ENCODE data around the gene CACNA2D3.
A peak's percentile ranks its signal among the peaks of the same experiment; 100 is the strongest.

Gene CACNA2D3

GRCh38 chr3:54341811-54342210 lies 219.5 kb downstream of the CACNA2D3 start:
- DNase-seq (ENCODE audit: low read depth) = no peak

- no peak for DNase-seq (ENCODE audit: low read depth)
Observed at GRCh38 chr3:54342676-54343075, 220.3 kb downstream of the CACNA2D3 start.

- DNase-seq (ENCODE audit: low read depth) = no peak
Observed at GRCh38 chr3:54343495-54343894, 221.1 kb downstream of the CACNA2D3 start.

- no peak for DNase-seq (ENCODE audit: low read depth)
Observed at GRCh38 chr3:54344601-54345231, 222.4 kb downstream of the CACNA2D3 start.

- no peak for DNase-seq (ENCODE audit: low read depth)
Observed at GRCh38 chr3:54345847-54346375, 223.6 kb downstream of the CACNA2D3 start.

- DNase-seq (ENCODE audit: low read depth) = no peak
Observed at GRCh38 chr3:54347060-54347459, 224.7 kb downstream of the CACNA2D3 start.

- no peak for DNase-seq (ENCODE audit: low read depth)
Observed at GRCh38 chr3:54347933-54348332, 225.6 kb downstream of the CACNA2D3 start.

GRCh38 chr3:54349231-54349652 lies 226.9 kb downstream of the CACNA2D3 start:
- no peak for DNase-seq (ENCODE audit: low read depth)

- no peak for DNase-seq (ENCODE audit: low read depth)
Observed at GRCh38 chr3:54349691-54350090, 227.3 kb downstream of the CACNA2D3 start.

GRCh38 chr3:54353546-54353945 lies 231.2 kb downstream of the CACNA2D3 start:
- DNase-seq (ENCODE audit: low read depth) = no peak

GRCh38 chr3:54353946-54354345 lies 231.6 kb downstream of the CACNA2D3 start:
- DNase-seq (ENCODE audit: low read depth) = no peak

- no peak for DNase-seq (ENCODE audit: low read depth)
Observed at GRCh38 chr3:54355800-54356199, 233.4 kb downstream of the CACNA2D3 start.

- DNase-seq (ENCODE audit: low read depth) = peak; percentile 12
Observed at GRCh38 chr3:54356261-54357045, 234.1 kb downstream of the CACNA2D3 start.

- no peak for DNase-seq (ENCODE audit: low read depth)
Observed at GRCh38 chr3:54357301-54357700, 234.9 kb downstream of the CACNA2D3 start.

GRCh38 chr3:54358316-54358715 lies 236.0 kb downstream of the CACNA2D3 start:
- DNase-seq (ENCODE audit: low read depth) = peak; percentile 3

- no peak for DNase-seq (ENCODE audit: low read depth)
Observed at GRCh38 chr3:54358969-54359694, 236.8 kb downstream of the CACNA2D3 start.

- no peak for DNase-seq (ENCODE audit: low read depth)
Observed at GRCh38 chr3:54360320-54360719, 238.0 kb downstream of the CACNA2D3 start.

- no peak for DNase-seq (ENCODE audit: low read depth)
Observed at GRCh38 chr3:54361746-54362283, 239.5 kb downstream of the CACNA2D3 start.

- DNase-seq (ENCODE audit: low read depth) = no peak
Observed at GRCh38 chr3:54366007-54366750, 243.8 kb downstream of the CACNA2D3 start.

GRCh38 chr3:54366839-54367238 lies 244.5 kb downstream of the CACNA2D3 start:
- DNase-seq (ENCODE audit: low read depth) = no peak

- DNase-seq (ENCODE audit: low read depth) = no peak
Observed at GRCh38 chr3:54372232-54372631, 249.9 kb downstream of the CACNA2D3 start.
